Esophagus (tissue), 2 donors: ENCODE data around the gene ANKRD45. TPM values are rescaled to one million over a fixed set of nuclear protein-coding genes. Genes with fewer than 3 reads are reported as not detected.
"Not testable (repeated sequence)": the region's sequence is repeated elsewhere in the genome, so short reads cannot be mapped to it uniquely, and the experiment has no call there.

ENCODE experiments used
- H3K27ac ChIP-seq, 2 donors: one replicate each; pipeline ENCODE4 v1.5.1; 2013; ENCODE audit warnings: low read depth in 2 of 2, mild to moderate bottlenecking in 2 of 2, inconsistent platforms in 1 of 2, low read length in 1 of 2, moderate library complexity in 1 of 2
- H3K27me3 ChIP-seq, 2 donors: one replicate each; pipeline ENCODE4 v1.6.1; 2013; ENCODE audit warnings: low read length in 2 of 2, control low read depth in 1 of 2, mild to moderate bottlenecking in 1 of 2; ENCODE audit not compliant: insufficient read depth in 2 of 2, control insufficient read depth in 1 of 2
- H3K36me3 ChIP-seq, 2 donors: one replicate each; pipeline ENCODE4 v1.6.1; 2013; ENCODE audit warnings: low read length in 1 of 2; ENCODE audit not compliant: control insufficient read depth in 2 of 2, insufficient read depth in 2 of 2
- H3K4me1 ChIP-seq, 2 donors: one replicate each; pipeline ENCODE4 v1.6.1; 2013; ENCODE audit warnings: low read length in 1 of 2; ENCODE audit not compliant: control insufficient read depth in 2 of 2, insufficient read depth in 2 of 2
- H3K4me3 ChIP-seq, 2 donors: one replicate each; pipeline ENCODE4 v1.5.1; 2013; ENCODE audit warnings: low read length in 2 of 2, mild to moderate bottlenecking in 2 of 2, low read depth in 1 of 2, moderate library complexity in 1 of 2
- H3K9me3 ChIP-seq, 2 donors: one replicate each; pipeline ENCODE4 v1.6.1; 2013; ENCODE audit warnings: mild to moderate bottlenecking in 2 of 2, low read depth in 1 of 2, low read length in 1 of 2, moderate library complexity in 1 of 2; ENCODE audit not compliant: control insufficient read depth in 2 of 2, insufficient read depth in 1 of 2
- WGBS, 2 donors: extraction: QIAGEN DNeasy Blood & Tissue Kit; methylation state at CpG; one replicate each; pipeline ENCODE4 v1.1.7; 2013; 5-methylcytosine and 5-hydroxymethylcytosine counted together
- polyA plus RNA-seq, 2 donors: library from polyadenylated mRNA; stranded (reverse); fragments of 200-250 nt; gene quantifications; one replicate each; pipeline ENCODE4 v1.2.3, GENCODE V29; 2013
- donor health status: healthy with polysubstance abuse.
- donor health status: Bipolar disorder and iron deficiency.

The ANKRD45 gene
- polyA plus RNA-seq, 2 donors, result not detected

GRCh38 chr1:173590557-173590956 lies 79.1 kb downstream of the ANKRD45 start:
- no peak overlapping the region for H3K27ac ChIP-seq
- no peaks in the 10 kb centered on the region for H3K27me3 ChIP-seq
- H3K9me3 ChIP-seq, result no peaks in the 10 kb centered on the region
- 42 to 57% methylated on average over 1 of the region's 1 CpG for WGBS, 2 donors
- H3K4me3 ChIP-seq, result no peak overlapping the region
- H3K36me3 ChIP-seq, result no peaks in the 10 kb centered on the region
- H3K4me1 ChIP-seq, result no peaks in the 10 kb centered on the region

DNA sequence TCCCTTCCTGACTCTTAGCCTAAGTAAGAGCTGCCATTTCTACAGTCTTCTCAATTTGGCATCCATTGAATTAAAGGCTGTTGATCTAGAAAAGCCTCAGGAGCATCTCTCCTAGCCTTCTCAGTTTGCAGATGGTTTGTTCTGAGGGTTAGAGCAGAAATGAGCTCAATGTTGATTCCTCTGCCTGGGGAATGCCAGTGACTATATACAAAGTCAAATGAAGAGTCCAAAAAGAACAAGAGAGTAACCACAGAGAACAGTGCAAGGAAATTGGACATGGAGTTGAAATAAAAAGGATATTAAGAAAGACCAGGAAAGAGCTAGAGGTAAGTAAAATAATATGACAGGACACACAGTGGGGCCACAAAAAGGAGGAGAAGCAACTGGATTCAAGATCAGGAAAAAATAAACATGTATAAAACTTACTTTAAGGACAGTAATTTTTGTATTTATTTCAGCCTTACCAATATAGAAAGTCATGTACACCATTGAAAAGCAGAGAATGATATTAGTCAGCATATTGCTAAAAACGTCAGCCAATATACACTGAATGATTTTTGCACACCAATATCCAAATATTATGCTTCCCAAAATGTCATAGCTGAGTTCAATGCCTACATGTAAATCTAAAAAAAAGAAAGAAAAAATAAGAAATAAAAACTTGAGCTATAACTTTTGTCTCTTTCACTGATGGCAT lies 88.1 kb downstream of the ANKRD45 start:
- no peak overlapping the region for H3K27ac ChIP-seq
- H3K9me3 ChIP-seq, result no peaks in the 10 kb centered on the region
- no peaks in the 10 kb centered on the region for H3K4me1 ChIP-seq
- no peaks in the 10 kb centered on the region for H3K27me3 ChIP-seq
- no peak overlapping the region for H3K4me3 ChIP-seq
- no peaks in the 10 kb centered on the region for H3K36me3 ChIP-seq
- 29 to 43% methylated on average over 1 of the region's 1 CpG for WGBS, 2 donors

- H3K9me3 ChIP-seq, result no peaks in the 10 kb centered on the region
- no peaks in the 10 kb centered on the region for H3K36me3 ChIP-seq
- no peaks in the 10 kb centered on the region for H3K27me3 ChIP-seq
- H3K27ac ChIP-seq, result no peak overlapping the region
- no peak overlapping the region for H3K4me3 ChIP-seq
- H3K4me1 ChIP-seq, result no peaks in the 10 kb centered on the region
- WGBS, 2 donors, result 68 to 72% methylated on average over 3 of the region's 3 CpGs
Observed at GRCh38 chr1:173580658-173581057, 89.0 kb downstream of the ANKRD45 start.

- Histone ChIP-seq H3K4me3 (no peak overlapping the region), H3K27ac (no peak overlapping the region), H3K36me3 (no peaks in the 10 kb centered on the region), H3K4me1 (no peaks in the 10 kb centered on the region), H3K9me3 (no peaks in the 10 kb centered on the region), H3K27me3 (no peaks in the 10 kb centered on the region)
- WGBS, 2 donors, result 77 to 89% methylated on average over 3 of the region's 3 CpGs
Observed at GRCh38 chr1:173580071-173580470, 89.6 kb downstream of the ANKRD45 start.

- WGBS, 2 donors, result 88 to 94% methylated on average over 4 of the region's 4 CpGs
- Histone ChIP-seq H3K4me3 (no peak overlapping the region), H3K36me3 (no peaks in the 10 kb centered on the region)
Observed at GRCh38 chr1:173573596-173573995, 96.1 kb downstream of the ANKRD45 start.

GRCh38 chr1:173572201-173572873 lies 97.3 kb downstream of the ANKRD45 start:
- Histone ChIP-seq H3K4me1 (no peaks in the 10 kb centered on the region), H3K27me3 (no peaks in the 10 kb centered on the region), H3K4me3 (no peak overlapping the region), H3K9me3 (no peaks in the 10 kb centered on the region), H3K27ac (no peak overlapping the region), H3K36me3 (no peaks in the 10 kb centered on the region)
- 87 to 96% methylated on average over 3 of the region's 3 CpGs for WGBS, 2 donors

More at GRCh38 chr1:173573596-173573995, 96.1 kb downstream of the ANKRD45 start:
- Histone ChIP-seq H3K9me3 (no peaks in the 10 kb centered on the region), H3K4me1 (no peaks in the 10 kb centered on the region), H3K27ac (no peak overlapping the region), H3K27me3 (no peaks in the 10 kb centered on the region)

GRCh38 chr1:173570370-173571007 lies 99.2 kb downstream of the ANKRD45 start:
- H3K27ac ChIP-seq, result no peak overlapping the region
- 72 to 76% methylated on average over 4 of the region's 4 CpGs for WGBS, 2 donors
- H3K36me3 ChIP-seq, result no peaks in the 10 kb centered on the region
- no peaks in the 10 kb centered on the region for H3K9me3 ChIP-seq
- H3K4me1 ChIP-seq, result no peaks in the 10 kb centered on the region
- H3K4me3 ChIP-seq, result no peak overlapping the region
- no peaks in the 10 kb centered on the region for H3K27me3 ChIP-seq

DNA sequence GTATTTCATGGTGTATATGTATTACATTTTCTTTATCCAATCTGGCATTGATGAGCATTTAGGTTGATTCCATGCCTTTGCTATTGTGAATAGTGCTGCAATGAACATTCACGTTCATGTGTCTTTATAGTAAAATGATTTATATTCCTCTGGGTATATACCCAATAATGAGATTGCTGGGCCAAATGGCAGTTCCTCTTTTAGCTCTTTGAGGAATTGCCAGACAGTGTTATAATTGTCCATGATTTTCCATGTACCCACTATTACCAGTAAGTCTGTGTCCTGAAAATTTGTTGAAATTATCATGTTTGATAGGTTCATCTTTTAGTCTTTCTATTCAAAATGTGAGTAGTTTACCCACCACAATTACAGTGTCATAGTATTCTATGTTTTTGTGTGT lies 101.2 kb downstream of the ANKRD45 start:
- H3K27me3 ChIP-seq, result no peaks in the 10 kb centered on the region
- H3K4me3 ChIP-seq, result no peak overlapping the region
- H3K9me3 ChIP-seq, result no peaks in the 10 kb centered on the region
- H3K4me1 ChIP-seq, result no peaks in the 10 kb centered on the region
- no peaks in the 10 kb centered on the region for H3K36me3 ChIP-seq
- 80 to 86% methylated on average over 1 of the region's 1 CpG for WGBS, 2 donors
- no peak overlapping the region for H3K27ac ChIP-seq

- H3K4me1 ChIP-seq, H3K27me3 ChIP-seq, H3K27ac ChIP-seq, H3K4me3 ChIP-seq, H3K9me3 ChIP-seq, H3K36me3 ChIP-seq: not testable (repeated sequence)
- 63 to 71% methylated on average over 1 of the region's 1 CpG for WGBS, 2 donors
Observed at GRCh38 chr1:173563846-173564245, 105.8 kb downstream of the ANKRD45 start.
